Adrenal gland (tissue), 5 donors: ENCODE data around the gene SMIM11.

Experiments used
- CTCF ChIP-seq, 6 experiments: fragments of 450-650 bp in 4 of 6; fragments of 200-600 bp in 2 of 6; sonication (generic) in 1 of 6; IDR thresholded peaks; 1 replicate in 5 of 6; 2 replicates in 1 of 6; pipeline versions ENCODE4 v1.5.1 to v1.8.0; 2016 to 2021; ENCODE audit warnings: antibody characterized with exemption in 6 of 6, mild to moderate bottlenecking in 2 of 6, moderate library complexity in 1 of 6
- POLR2A ChIP-seq, 2 donors: fragments of 450-650 bp; IDR thresholded peaks; one replicate each; pipeline ENCODE4 v1.6.1; 2017; ENCODE audit warnings: antibody characterized with exemption in 2 of 2, mild to moderate bottlenecking in 2 of 2, moderate library complexity in 1 of 2
- donor health status: DM: no; HTN: no; CAD: no.

- TF ChIP-seq CTCF (IDR thresholded peaks at IDR 0.05) (no peak), POLR2A (IDR thresholded peaks at IDR 0.05) (no peak)
Observed at GRCh38 chr21:34343838-34344381, 31.4 kb upstream of the SMIM11 start.
